HL-60 (cell line): ENCODE measurements around the gene ALDH4A1.

Experiments
- DNase-seq, 2 experiments: peaks; one replicate each; pipeline ENCODE4 v3.0.0-alpha.2; 2010 to 2020; ENCODE audit warnings: low read depth in 1 of 2, low spot score in 1 of 2
- H3K27ac ChIP-seq: fragments of 250-450 bp; sonication (Bioruptor Pico); replicated peaks from 2 replicates; pipeline ENCODE4 v1.5.1; 2020; ENCODE audit warnings: mild to moderate bottlenecking, moderate library complexity
- H3K27me3 ChIP-seq: fragments of 250-450 bp; sonication (Bioruptor Pico); 2 replicates; pipeline ENCODE4 v1.5.1; 2021; ENCODE audit warnings: mild to moderate bottlenecking, moderate library complexity; ENCODE audit not compliant: insufficient read depth, poor library complexity, severe bottlenecking
- H3K4me3 ChIP-seq: replicated peaks from 2 replicates; pipeline ENCODE4 v1.5.1; 2011; ENCODE audit warnings: mild to moderate bottlenecking, control low read depth, low read length; ENCODE audit not compliant: insufficient read depth
- CTCF ChIP-seq: IDR thresholded peaks from one replicate; pipeline ENCODE4 v1.5.1; 2011; ENCODE audit warnings: low read length, control low read depth, inconsistent platforms; ENCODE audit not compliant: insufficient read depth
- GABPA ChIP-seq: IDR thresholded peaks from 2 replicates; pipeline ENCODE4 v1.6.1; 2012; ENCODE audit warnings: low read depth
- POLR2AphosphoS5 ChIP-seq: IDR thresholded peaks from 2 replicates; pipeline ENCODE4 v1.6.1; 2012; ENCODE audit warnings: low read depth
- REST ChIP-seq: IDR thresholded peaks from 2 replicates; pipeline ENCODE4 v1.6.1; 2012; ENCODE audit warnings: low read depth; ENCODE audit not compliant: insufficient replicate concordance
- SPI1 ChIP-seq: IDR thresholded peaks from 2 replicates; pipeline ENCODE4 v1.6.1; 2012; ENCODE audit warnings: low read depth, mild to moderate bottlenecking, borderline replicate concordance
- long read RNA-seq: library from polyadenylated mRNA; unstranded; transcript quantifications from one replicate; pipeline ENCODE4 v2.0.0, GENCODE V29; 2020

ALDH4A1 gene, protein sequence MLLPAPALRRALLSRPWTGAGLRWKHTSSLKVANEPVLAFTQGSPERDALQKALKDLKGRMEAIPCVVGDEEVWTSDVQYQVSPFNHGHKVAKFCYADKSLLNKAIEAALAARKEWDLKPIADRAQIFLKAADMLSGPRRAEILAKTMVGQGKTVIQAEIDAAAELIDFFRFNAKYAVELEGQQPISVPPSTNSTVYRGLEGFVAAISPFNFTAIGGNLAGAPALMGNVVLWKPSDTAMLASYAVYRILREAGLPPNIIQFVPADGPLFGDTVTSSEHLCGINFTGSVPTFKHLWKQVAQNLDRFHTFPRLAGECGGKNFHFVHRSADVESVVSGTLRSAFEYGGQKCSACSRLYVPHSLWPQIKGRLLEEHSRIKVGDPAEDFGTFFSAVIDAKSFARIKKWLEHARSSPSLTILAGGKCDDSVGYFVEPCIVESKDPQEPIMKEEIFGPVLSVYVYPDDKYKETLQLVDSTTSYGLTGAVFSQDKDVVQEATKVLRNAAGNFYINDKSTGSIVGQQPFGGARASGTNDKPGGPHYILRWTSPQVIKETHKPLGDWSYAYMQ
- long read RNA-seq, transcript ALDH4A1-202 (15 exons, 3,363 nt) = major isoform, 18 of 27 reads
- long read RNA-seq, partial matches to known transcripts = 1 of 27 reads
- long read RNA-seq, other reads (novel, unspliced or antisense) = 8 of 27 reads

- Histone ChIP-seq H3K27me3 (no peaks in the 10 kb centered on the region), H3K4me3 (peak within 1 kb of the TSS; percentile 94), H3K27ac (peak within 1 kb of the TSS; percentile 100)
- TF ChIP-seq REST (peak; percentile 17), CTCF (no peak), GABPA (no peak), SPI1 (no peak), POLR2AphosphoS5 (peak; percentile 62; the same call in 1 of the 2 replicates)
- peak; percentile 96 to 99 for DNase-seq
Observed at GRCh38 chr1:18902523-18903290, at the start of gene ALDH4A1. Gene ALDH4A1 (minus strand): TSS chr1:18902555. CDS start chr1:18902523, 32 bp downstream.

DNA sequence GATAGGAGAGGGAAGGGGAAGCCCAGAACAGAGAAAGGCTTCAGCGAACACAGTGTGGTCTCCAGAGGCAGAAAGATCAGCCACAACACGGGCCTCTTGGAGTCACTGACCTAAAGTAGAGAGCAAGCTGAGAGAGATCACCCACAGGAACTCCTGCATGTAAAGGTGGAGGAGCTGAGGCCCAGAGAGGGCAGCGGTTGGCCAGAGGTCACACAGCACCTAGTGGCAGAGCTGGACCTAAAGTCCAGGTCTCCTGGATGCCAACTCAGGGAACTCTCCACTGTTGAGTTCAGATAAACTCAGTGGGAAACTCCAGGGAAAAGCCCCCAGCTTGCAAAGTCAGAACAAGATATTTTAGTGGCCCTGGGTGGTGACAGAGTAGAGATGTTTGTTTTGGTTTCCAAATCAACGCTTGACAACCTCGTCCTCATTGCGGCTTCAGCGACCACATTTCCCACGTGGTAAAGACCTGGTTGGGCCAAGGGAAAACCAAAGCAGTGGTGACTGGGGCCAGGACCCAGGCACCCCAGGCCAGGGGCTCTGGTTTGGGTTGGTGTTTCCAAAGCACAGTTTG is 49.5 kb upstream of the ALDH4A1 start:
- H3K27ac ChIP-seq = peak overlapping the region; percentile 29; the same call in 1 of the 2 replicates

More for the DNA sequence above, 49.5 kb upstream of the ALDH4A1 start:
- TF ChIP-seq CTCF (no peak), POLR2AphosphoS5 (no peak), SPI1 (peak; percentile 0; the same call in 1 of the 2 replicates), GABPA (no peak), REST (no peak)
- Histone ChIP-seq H3K4me3 (no peak overlapping the region), H3K27me3 (peaks cover 11% of the 10 kb centered on the region)
- peak in 1 of 2 experiments; percentile 59 for DNase-seq
